LNCAP (cell line): ENCODE data around the gene CGNL1.

ENCODE experiments used
- TF ChIP-seq, protein P1 (sequence below): fragments of 450-650 bp; IDR thresholded peaks from 2 replicates; pipeline ENCODE4 v1.5.1; 2017; ENCODE audit warnings: mild to moderate bottlenecking

The CGNL1 gene

DNA sequence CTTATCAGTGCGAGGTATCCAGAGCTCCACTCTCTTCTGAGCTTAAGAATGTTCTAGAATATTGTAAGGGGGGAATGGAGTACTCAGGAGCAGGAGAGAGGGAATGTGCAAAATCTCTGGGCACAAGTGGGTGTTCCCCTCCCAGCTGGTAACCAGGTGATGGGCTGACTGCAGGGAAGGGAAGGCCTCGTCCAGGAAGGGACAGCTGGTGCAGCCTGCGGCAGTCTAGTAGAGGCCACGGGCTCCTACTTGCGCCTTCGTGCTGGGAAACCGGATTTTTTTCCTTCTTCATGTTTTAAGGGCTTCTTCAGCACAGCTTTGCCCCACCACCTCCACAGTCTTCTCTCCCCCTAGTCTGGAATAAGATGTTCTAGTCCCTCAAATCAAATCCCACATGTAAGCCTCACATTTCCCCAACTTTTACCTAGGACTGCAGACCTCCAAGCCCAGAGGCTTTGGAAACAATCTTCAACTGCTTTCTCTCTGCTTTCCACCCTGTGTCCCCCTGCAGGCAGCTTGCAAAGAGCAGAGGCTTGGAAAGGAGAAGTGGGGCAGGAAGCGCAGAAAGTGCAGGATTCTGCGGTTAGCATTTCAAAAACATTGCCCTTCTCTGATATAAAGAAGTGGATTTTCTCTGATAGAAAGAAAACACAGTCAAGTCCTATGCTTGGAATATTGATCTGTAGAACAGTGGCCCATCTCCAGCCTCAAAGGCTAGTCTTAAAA is 11.9 kb upstream of the CGNL1 start:
- TF ChIP-seq, protein P1, sequence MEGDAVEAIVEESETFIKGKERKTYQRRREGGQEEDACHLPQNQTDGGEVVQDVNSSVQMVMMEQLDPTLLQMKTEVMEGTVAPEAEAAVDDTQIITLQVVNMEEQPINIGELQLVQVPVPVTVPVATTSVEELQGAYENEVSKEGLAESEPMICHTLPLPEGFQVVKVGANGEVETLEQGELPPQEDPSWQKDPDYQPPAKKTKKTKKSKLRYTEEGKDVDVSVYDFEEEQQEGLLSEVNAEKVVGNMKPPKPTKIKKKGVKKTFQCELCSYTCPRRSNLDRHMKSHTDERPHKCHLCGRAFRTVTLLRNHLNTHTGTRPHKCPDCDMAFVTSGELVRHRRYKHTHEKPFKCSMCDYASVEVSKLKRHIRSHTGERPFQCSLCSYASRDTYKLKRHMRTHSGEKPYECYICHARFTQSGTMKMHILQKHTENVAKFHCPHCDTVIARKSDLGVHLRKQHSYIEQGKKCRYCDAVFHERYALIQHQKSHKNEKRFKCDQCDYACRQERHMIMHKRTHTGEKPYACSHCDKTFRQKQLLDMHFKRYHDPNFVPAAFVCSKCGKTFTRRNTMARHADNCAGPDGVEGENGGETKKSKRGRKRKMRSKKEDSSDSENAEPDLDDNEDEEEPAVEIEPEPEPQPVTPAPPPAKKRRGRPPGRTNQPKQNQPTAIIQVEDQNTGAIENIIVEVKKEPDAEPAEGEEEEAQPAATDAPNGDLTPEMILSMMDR = no peak

DNA sequence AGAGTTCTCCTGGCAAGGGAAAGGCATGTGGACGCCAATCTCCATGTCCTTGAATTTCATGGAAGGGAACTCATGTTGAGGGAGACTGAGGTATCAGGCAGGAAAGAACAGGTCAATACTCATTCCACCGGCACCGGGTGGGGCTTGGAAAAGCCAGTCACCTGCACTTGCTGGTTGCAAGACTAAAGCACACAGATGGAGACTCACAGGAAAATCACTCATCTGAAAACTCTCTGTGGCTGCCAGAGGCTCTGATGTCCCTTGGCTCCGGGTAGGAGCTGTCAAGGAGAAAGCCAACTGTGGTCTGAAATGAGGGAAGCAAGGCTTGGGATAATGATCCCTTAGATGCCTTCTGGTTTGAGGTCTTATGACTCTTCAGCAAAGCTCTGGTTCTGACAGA is 8.7 kb upstream of the CGNL1 start:
- TF ChIP-seq, protein P1 = no peak

DNA sequence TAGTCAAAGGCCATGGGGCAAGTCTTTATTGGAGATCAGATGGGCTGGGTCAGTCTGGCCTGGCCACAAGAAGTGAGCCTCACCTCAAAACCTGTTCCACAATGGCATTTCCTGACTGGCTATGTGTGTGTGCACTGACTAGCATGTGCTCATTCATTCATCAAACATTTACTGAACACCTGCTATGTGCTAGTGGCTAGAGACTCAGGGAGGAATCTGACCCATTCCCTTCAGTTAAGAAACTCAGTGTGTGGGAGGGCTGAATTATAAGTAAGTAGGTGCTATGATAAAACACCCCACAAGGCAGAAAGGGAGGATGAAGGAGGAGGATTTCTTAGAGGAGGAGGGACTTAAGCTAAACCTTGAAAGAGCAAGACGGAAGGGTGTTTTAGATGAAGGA is 5.4 kb upstream of the CGNL1 start:
- TF ChIP-seq, protein P1 = no peak

DNA sequence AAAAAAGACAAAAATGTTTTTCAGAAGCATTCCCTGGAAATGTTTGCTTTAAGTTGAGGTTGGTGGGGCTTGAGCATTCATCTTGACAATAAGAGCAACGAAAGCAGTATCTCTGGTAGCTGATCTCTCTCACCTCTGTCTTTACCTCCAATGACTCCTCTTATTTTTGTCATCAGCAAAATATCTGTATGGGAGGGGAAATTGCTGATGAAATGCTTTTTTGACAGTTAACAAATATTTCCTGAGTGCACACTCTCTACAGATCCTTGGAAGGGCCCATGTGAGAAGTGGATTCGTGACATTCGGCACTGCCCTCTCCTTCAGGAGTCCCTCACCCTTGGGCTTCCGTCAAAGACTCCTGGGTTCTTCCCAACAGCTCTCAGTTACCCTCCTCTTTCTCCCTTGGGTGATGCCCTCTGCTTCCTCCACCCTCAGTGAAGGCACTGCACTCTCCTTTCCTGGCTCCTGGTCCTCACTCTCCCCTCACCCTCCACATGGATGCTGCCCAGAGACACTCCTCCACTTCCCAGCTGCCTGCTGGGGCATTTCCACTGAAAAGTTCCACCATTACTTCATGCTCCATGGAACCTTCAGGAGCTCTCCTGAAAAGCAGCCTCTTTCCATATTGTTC is 2.9 kb upstream of the CGNL1 start:
- TF ChIP-seq, protein P1 = no peak

DNA sequence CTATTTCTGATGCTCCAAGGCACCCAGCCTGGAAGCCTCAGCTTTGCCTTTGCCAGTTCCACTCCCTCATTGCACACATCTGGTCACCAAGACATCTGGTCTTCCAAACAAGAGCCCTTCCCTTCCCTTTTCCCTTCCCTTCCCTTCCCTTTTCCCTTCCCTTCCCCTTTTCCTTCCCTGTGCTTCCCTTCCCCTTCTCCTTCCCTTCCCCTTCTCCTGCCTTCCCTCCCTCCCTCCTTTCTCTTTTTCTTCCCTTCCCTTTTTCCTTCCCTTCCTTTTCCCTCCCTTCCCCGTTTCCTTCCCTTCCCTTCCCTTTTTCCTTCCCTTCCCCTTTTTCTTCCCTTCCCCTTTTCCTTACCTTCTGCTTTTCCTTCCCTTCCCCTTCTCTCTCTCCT is 2.4 kb upstream of the CGNL1 start:
- TF ChIP-seq, protein P1 = no peak

DNA sequence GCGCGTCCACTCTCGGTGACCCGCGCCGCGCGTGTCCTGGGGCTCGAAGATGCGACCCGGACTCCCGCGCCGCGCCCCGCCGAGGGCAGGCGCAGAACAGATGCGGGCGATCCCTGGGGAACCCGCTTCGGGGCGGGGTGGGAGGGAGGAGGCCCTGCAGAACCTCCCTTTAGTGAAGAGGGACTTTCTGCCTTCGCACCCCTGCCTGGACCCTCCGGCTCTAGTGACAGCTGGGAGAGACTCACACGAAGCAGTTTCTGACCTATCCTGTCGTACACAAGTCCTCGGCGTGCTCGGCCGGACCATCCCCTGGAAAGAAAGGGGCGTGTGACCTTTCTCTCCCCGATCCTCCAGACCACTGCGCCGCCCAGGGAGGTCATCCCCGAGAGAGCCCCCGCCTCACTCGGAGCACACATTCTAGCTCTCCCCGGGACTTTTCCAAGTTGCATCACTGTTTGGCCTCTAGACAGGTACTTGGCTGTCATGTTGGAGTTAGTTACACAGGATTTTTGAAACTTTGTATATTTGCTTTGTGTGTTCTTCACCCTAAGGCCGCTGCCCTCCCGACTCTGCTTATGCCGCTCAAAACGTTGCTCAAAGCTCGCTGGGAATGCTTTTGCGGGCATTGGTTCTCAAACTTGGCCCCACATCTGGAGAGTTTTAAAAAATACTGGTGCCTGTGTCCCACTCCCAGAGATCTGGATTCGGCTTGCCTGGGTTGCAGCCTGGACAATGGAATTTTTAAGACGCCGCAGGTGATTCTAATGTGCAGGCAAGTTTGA is 582 bp downstream of the CGNL1 start:
- TF ChIP-seq, protein P1 = no peak

DNA sequence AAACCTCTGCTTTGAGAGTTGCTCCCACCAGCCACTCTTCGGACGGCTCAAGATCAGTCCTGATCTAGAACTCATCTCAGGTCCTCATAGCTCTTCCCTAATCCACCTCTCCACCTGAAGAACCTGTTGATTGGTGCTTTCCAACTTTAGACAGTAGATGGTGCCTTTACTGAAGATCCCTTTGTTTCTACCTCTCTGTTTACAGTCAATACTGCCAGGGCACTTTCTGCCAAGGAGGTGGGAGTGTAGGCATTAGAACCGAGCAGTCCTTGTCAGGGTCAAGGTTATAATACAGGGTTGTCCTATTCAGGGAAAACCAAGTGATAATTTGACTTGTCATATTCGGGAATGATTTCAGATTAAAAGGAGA is 1.2 kb downstream of the CGNL1 start:
- TF ChIP-seq, protein P1 = peak; percentile 48; the same call in 1 of the 2 replicates
